Gastrocnemius medialis (tissue), 4 donors: ENCODE data around the gene HBD.

Source experiments
- CTCF ChIP-seq, 5 experiments: fragments of 450-650 bp in 3 of 5; fragments of 200-600 bp in 2 of 5; sonication (generic) in 2 of 5; IDR thresholded peaks in 4 of 5; conservative IDR thresholded peaks in 1 of 5; 1 replicate in 4 of 5; 2 replicates in 1 of 5; pipeline ENCODE4 v1.5.1; 2016 to 2019; ENCODE audit warnings: antibody characterized with exemption in 5 of 5, mild to moderate bottlenecking in 3 of 5, moderate library complexity in 3 of 5
- POLR2A ChIP-seq, 2 donors: fragments of 450-650 bp; IDR thresholded peaks; one replicate each; pipeline ENCODE4 v1.6.1; 2017; ENCODE audit warnings: antibody characterized with exemption in 2 of 2, mild to moderate bottlenecking in 2 of 2, moderate library complexity in 2 of 2

- TF ChIP-seq CTCF (IDR thresholded peaks at IDR 0.05 in 4 of 5, conservative IDR thresholded peaks at IDR 0.05 in 1 of 5) (no peak), POLR2A (IDR thresholded peaks at IDR 0.05) (no peak)
Measured at GRCh38 chr11:5232821-5233220, 1.5 kb downstream of the HBD start.
